Esophagus muscularis mucosa (tissue), 4 donors: ENCODE measurements around the gene HOXC9. TPM values are rescaled to one million over a fixed set of nuclear protein-coding genes. Genes with fewer than 3 reads are reported as not detected.

ENCODE experiments used
- DNase-seq: peaks from one replicate; pipeline ENCODE4 v3.0.0-alpha.2; 2017; ENCODE audit errors: extremely low spot score
- H3K27ac ChIP-seq, 4 donors: fragments of 200-600 bp; sonication (generic); replicated peaks in 1 of 4; 1 replicate in 3 of 4; 2 replicates in 1 of 4; pipeline ENCODE4 v1.5.1; 2016 to 2019; ENCODE audit warnings: mild to moderate bottlenecking in 1 of 4
- H3K27me3 ChIP-seq, 4 donors: fragments of 200-600 bp; sonication (generic); one replicate each; pipeline versions ENCODE4 v1.5.1 to v1.6.0; 2016 to 2019
- H3K36me3 ChIP-seq, 4 donors: fragments of 200-600 bp; sonication (generic); one replicate each; pipeline ENCODE4 v1.5.1; 2016 to 2019
- H3K4me1 ChIP-seq, 4 donors: fragments of 200-600 bp; sonication (generic); one replicate each; pipeline ENCODE4 v1.5.1; 2016 to 2019
- H3K4me3 ChIP-seq, 4 donors: fragments of 200-600 bp; sonication (generic); 1 replicate in 2 of 4; 2 replicates in 2 of 4; pipeline ENCODE4 v1.5.1; 2016 to 2019; ENCODE audit warnings: mild to moderate bottlenecking in 4 of 4, moderate library complexity in 1 of 4
- H3K9me3 ChIP-seq, 4 donors: fragments of 200-600 bp; sonication (generic); 1 replicate in 3 of 4; 2 replicates in 1 of 4; pipeline ENCODE4 v1.5.1; 2016 to 2019
- CTCF ChIP-seq, 3 experiments: fragments of 200-600 bp in 2 of 3; fragments of 450-650 bp in 1 of 3; sonication (generic) in 2 of 3; IDR thresholded peaks; one replicate each; pipeline ENCODE4 v1.5.1; 2017 to 2019; ENCODE audit warnings: antibody characterized with exemption in 3 of 3, mild to moderate bottlenecking in 2 of 3, moderate library complexity in 1 of 3
- EP300 ChIP-seq: sonication (generic); formaldehyde crosslinking; IDR thresholded peaks from one replicate; pipeline ENCODE4 v1.6.1; 2017; ENCODE audit warnings: antibody characterized with exemption
- POLR2A ChIP-seq: fragments of 450-650 bp; IDR thresholded peaks from one replicate; pipeline ENCODE4 v1.6.1; 2017; ENCODE audit warnings: antibody characterized with exemption, moderate library complexity, mild to moderate bottlenecking, low read depth
- POLR2AphosphoS5 ChIP-seq, 2 donors: sonication (generic); formaldehyde crosslinking; IDR thresholded peaks; one replicate each; pipeline ENCODE4 v1.6.1; 2017; ENCODE audit warnings: antibody characterized with exemption in 2 of 2
- WGBS: methylation state at CpG from one replicate; pipeline ENCODE4 v1.1.5; 2018; 5-methylcytosine and 5-hydroxymethylcytosine counted together
- intact Hi-C: fragments of 100-400 bp; cut with DNase I; formaldehyde crosslinking; loops from one replicate; pipeline ENCODE4 v1.15.1; 2023
- total RNA-seq, 4 donors: library from RNA; depleted of rRNA; stranded (reverse); fragments of >200 nt; gene quantifications; one replicate each; pipeline versions ENCODE4 v1.1.0 to v1.2.1, GENCODE V29; 2016

The HOXC9 gene
- total RNA-seq: not detected

- peaks cover 6 to 100% (median 99%) of the 10 kb centered on the region in 4 donors for H3K27me3 ChIP-seq
- peaks cover 18 to 42% (median 29%) of the 10 kb centered on the region in 4 donors for H3K4me1 ChIP-seq
- intact Hi-C loops: no loop called here
- H3K27ac ChIP-seq: no peak within 1 kb of the TSS
- H3K36me3 ChIP-seq: no peaks in the 10 kb centered on the region
- WGBS: 6% methylated on average over 37 of the region's 87 CpGs
- H3K4me3 ChIP-seq: peak within 1 kb of the TSS; percentile 40 to 54 (median 42)
- TF ChIP-seq POLR2A (no peak), POLR2AphosphoS5 (IDR thresholded peaks at IDR 0.05) (no peak), EP300 (no peak), CTCF (IDR thresholded peaks at IDR 0.05) (no peak)
- no peaks in the 10 kb centered on the region for H3K9me3 ChIP-seq
- no peak for DNase-seq
Observed at GRCh38 chr12:54000116-54001114, at the start of gene HOXC9. Gene HOXC9 (plus strand): TSS chr12:54000161. CDS start chr12:54000189, 28 bp downstream.

- H3K4me1 ChIP-seq: peaks cover 7 to 35% (median 28%) of the 10 kb centered on the region in 4 donors
- TF ChIP-seq EP300 (no peak), POLR2AphosphoS5 (IDR thresholded peaks at IDR 0.05) (no peak), POLR2A (no peak), CTCF (IDR thresholded peaks at IDR 0.05) (no peak)
- DNase-seq: no peak
- no peaks in the 10 kb centered on the region for H3K9me3 ChIP-seq
- 9% methylated on average over 10 of the region's 10 CpGs for WGBS
- no peak overlapping the region for H3K27ac ChIP-seq
- intact Hi-C loops: no loop called here
- no peaks in the 10 kb centered on the region for H3K36me3 ChIP-seq
- H3K27me3 ChIP-seq: peaks cover 9 to 100% (median 83%) of the 10 kb centered on the region in 4 donors
- H3K4me3 ChIP-seq: no peak overlapping the region
Observed at GRCh38 chr12:53950437-53950773, 49.6 kb upstream of the HOXC9 start.

GRCh38 chr12:53950789-53951576, 49.0 kb upstream of the HOXC9 start:
- Histone ChIP-seq H3K9me3 (no peaks in the 10 kb centered on the region), H3K27ac (no peak overlapping the region), H3K4me1 (peaks cover 7 to 41% (median 31%) of the 10 kb centered on the region in 4 donors), H3K27me3 (peaks cover 10 to 100% (median 83%) of the 10 kb centered on the region in 4 donors), H3K4me3 (no peak overlapping the region), H3K36me3 (no peaks in the 10 kb centered on the region)
- no peak for DNase-seq
- TF ChIP-seq CTCF (IDR thresholded peaks at IDR 0.05) (no peak), POLR2A (no peak), EP300 (no peak), POLR2AphosphoS5 (IDR thresholded peaks at IDR 0.05) (no peak)
- intact Hi-C loops: no loop called here
- WGBS: 3% methylated on average over 30 of the region's 34 CpGs

GRCh38 chr12:53951577-53952334, 48.2 kb upstream of the HOXC9 start:
- TF ChIP-seq POLR2AphosphoS5 (IDR thresholded peaks at IDR 0.05) (no peak), EP300 (no peak), CTCF (IDR thresholded peaks at IDR 0.05) (no peak), POLR2A (no peak)
- no peak for DNase-seq
- Histone ChIP-seq H3K27ac (no peak overlapping the region), H3K4me3 (no peak overlapping the region), H3K9me3 (no peaks in the 10 kb centered on the region), H3K4me1 (peaks cover 7 to 48% (median 31%) of the 10 kb centered on the region in 4 donors), H3K36me3 (no peaks in the 10 kb centered on the region), H3K27me3 (peaks cover 10 to 100% (median 86%) of the 10 kb centered on the region in 4 donors)
- WGBS: 4% methylated on average over 29 of the region's 47 CpGs
- intact Hi-C loops: no loop called here
